ENCODE data around the gene CUL7.

DNA sequence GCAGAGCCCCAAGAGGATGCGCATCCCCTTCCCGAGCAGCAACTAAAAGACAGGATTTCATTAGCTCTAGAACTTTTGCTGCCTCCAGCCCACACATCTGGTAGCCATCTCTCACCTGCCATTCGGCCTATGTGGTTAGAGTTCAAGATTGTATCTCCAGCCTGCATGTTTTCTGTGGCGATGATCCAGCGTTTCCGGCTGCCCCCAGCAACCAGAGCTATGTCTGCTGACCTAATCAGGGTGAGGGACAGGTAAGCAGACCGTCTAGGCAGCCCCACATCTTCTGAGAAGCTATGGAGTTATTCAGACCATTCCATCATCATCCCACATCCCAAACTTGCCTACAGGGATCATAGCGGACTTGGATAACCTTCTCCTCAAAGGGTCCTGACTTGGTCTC lies 2.3 kb upstream of the CUL7 start:
- TF ChIP-seq POLR2A (IDR thresholded peaks at IDR 0.05), result no peak
- TF ChIP-seq, protein P1, sequence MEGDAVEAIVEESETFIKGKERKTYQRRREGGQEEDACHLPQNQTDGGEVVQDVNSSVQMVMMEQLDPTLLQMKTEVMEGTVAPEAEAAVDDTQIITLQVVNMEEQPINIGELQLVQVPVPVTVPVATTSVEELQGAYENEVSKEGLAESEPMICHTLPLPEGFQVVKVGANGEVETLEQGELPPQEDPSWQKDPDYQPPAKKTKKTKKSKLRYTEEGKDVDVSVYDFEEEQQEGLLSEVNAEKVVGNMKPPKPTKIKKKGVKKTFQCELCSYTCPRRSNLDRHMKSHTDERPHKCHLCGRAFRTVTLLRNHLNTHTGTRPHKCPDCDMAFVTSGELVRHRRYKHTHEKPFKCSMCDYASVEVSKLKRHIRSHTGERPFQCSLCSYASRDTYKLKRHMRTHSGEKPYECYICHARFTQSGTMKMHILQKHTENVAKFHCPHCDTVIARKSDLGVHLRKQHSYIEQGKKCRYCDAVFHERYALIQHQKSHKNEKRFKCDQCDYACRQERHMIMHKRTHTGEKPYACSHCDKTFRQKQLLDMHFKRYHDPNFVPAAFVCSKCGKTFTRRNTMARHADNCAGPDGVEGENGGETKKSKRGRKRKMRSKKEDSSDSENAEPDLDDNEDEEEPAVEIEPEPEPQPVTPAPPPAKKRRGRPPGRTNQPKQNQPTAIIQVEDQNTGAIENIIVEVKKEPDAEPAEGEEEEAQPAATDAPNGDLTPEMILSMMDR (IDR thresholded peaks at IDR 0.05 in 4 of 5, conservative IDR thresholded peaks at IDR 0.05 in 1 of 5), result no peak
